Mesothelial cell of epicardium (in vitro differentiated cells): ENCODE results near the gene SLC39A3. TPM values are rescaled to one million over a fixed set of nuclear protein-coding genes. Genes with fewer than 3 reads are reported as not detected.

Experiments
- DNase-seq, 2 experiments: peaks; one replicate each; pipeline ENCODE4 v3.0.0; 2021; ENCODE audit warnings: low spot score in 2 of 2; ENCODE audit not compliant: unreplicated experiment in 2 of 2
- H3K27ac Mint-ChIP-seq: 2 replicates; pipeline ENCODE4 v1.8.0; 2021; ENCODE audit warnings: mixed read lengths
- H3K27me3 Mint-ChIP-seq: 2 replicates; pipeline ENCODE4 v1.8.0; 2021; ENCODE audit warnings: low read depth, mixed read lengths
- H3K36me3 Mint-ChIP-seq: 2 replicates; pipeline ENCODE4 v1.8.0; 2021; ENCODE audit warnings: mixed read lengths
- H3K4me1 Mint-ChIP-seq: 2 replicates; pipeline ENCODE4 v1.8.0; 2021; ENCODE audit warnings: mixed read lengths
- H3K4me3 Mint-ChIP-seq: 2 replicates; pipeline ENCODE4 v1.8.0; 2021; ENCODE audit warnings: mild to moderate bottlenecking, moderate library complexity, mixed read lengths
- H3K9me3 Mint-ChIP-seq: 2 replicates; pipeline ENCODE4 v1.8.0; 2021; ENCODE audit warnings: mixed read lengths
- CTCF ChIP-seq: fragments of 200-600 bp; sonication (generic); IDR thresholded peaks from one replicate; pipeline ENCODE4 v1.5.0; 2021; ENCODE audit warnings: antibody characterized with exemption; ENCODE audit not compliant: unreplicated experiment
- total RNA-seq: library from RNA; stranded (reverse); gene quantifications from 3 replicates; pipeline ENCODE4 v1.2.1, GENCODE V29; 2021

Gene SLC39A3
- total RNA-seq, 1 donor from 2014 or later: 28.8 TPM

GRCh38 chr19:2756477-2756876 is 16.7 kb upstream of the SLC39A3 start:
- no peaks in the 10 kb centered on the region for H3K9me3 Mint-ChIP-seq
- no peak for TF ChIP-seq CTCF
- no peaks in the 10 kb centered on the region for H3K4me1 Mint-ChIP-seq
- no peaks in the 10 kb centered on the region for H3K27me3 Mint-ChIP-seq
- no peak overlapping the region for H3K4me3 Mint-ChIP-seq
- DNase-seq: no peak
- H3K36me3 Mint-ChIP-seq: peaks cover 29% of the 10 kb centered on the region
- no peak overlapping the region for H3K27ac Mint-ChIP-seq

GRCh38 chr19:2755811-2756210 is 16.0 kb upstream of the SLC39A3 start:
- Mint-ChIP-seq H3K4me1 (no peaks in the 10 kb centered on the region), H3K9me3 (no peaks in the 10 kb centered on the region), H3K36me3 (peaks cover 26% of the 10 kb centered on the region), H3K4me3 (no peak overlapping the region), H3K27me3 (no peaks in the 10 kb centered on the region), H3K27ac (no peak overlapping the region)
- no peak for TF ChIP-seq CTCF
- no peak for DNase-seq

- Mint-ChIP-seq H3K4me3 (no peak overlapping the region), H3K9me3 (no peaks in the 10 kb centered on the region), H3K27me3 (peaks cover 2% of the 10 kb centered on the region), H3K36me3 (peaks cover 23% of the 10 kb centered on the region), H3K4me1 (no peaks in the 10 kb centered on the region), H3K27ac (no peak overlapping the region)
- TF ChIP-seq CTCF: no peak
- DNase-seq: no peak
Observed at GRCh38 chr19:2755448-2755705, 15.6 kb upstream of the SLC39A3 start.

- peaks cover 23% of the 10 kb centered on the region for H3K36me3 Mint-ChIP-seq
- no peaks in the 10 kb centered on the region for H3K9me3 Mint-ChIP-seq
- no peak for DNase-seq
- no peak overlapping the region for H3K27ac Mint-ChIP-seq
- no peaks in the 10 kb centered on the region for H3K4me1 Mint-ChIP-seq
- peaks cover 3% of the 10 kb centered on the region for H3K27me3 Mint-ChIP-seq
- TF ChIP-seq CTCF: no peak
- H3K4me3 Mint-ChIP-seq: no peak overlapping the region
Observed at GRCh38 chr19:2754659-2755447, 15.0 kb upstream of the SLC39A3 start.

- H3K9me3 Mint-ChIP-seq: no peaks in the 10 kb centered on the region
- DNase-seq: no peak
- peaks cover 8% of the 10 kb centered on the region for H3K36me3 Mint-ChIP-seq
- no peak overlapping the region for H3K27ac Mint-ChIP-seq
- H3K4me1 Mint-ChIP-seq: no peaks in the 10 kb centered on the region
- no peak for TF ChIP-seq CTCF
- peaks cover 13% of the 10 kb centered on the region for H3K27me3 Mint-ChIP-seq
- no peak overlapping the region for H3K4me3 Mint-ChIP-seq
Observed at GRCh38 chr19:2751438-2751830, 11.6 kb upstream of the SLC39A3 start.
